Measurements from ENCODE around the gene USP3. TPM values are rescaled to one million over a fixed set of nuclear protein-coding genes. Genes with fewer than 3 reads are reported as not detected.

Gene USP3
- total and polyA plus RNA-seq, 11 donors, result 7.1 to 30.8 (median 18.4) TPM

DNA sequence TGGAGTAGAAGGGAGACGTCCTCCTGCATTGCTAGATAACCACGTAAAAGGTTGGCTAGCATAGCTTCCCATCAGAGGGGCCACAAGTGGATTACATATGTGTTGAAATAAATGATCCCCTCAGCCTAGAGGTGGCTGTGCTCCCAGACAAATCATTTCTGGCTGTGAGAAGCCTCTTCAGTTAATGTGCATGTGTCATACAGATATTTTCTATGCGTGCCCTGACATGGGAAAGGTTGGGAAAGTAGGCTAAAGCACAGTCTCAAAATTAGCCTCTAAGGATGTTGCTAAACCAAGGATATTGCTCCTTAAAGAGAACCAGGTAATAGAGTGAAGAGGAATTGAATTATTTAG is 17.8 kb downstream of the USP3 start:
- intact Hi-C loops (cut with DNase I), result loop anchor here in 1 of 10 donors (5.0 kb wide), 1 partner anchor 50 kb away; no protein-coding TSS in a partner anchor
- H3K27me3 ChIP-seq, result no peaks in the 10 kb centered on the region
- TF ChIP-seq POLR2A (IDR thresholded peaks at IDR 0.05), result no peak
- TF ChIP-seq CTCF (IDR thresholded peaks at IDR 0.05), result no peak
- peak; percentile 9 to 48 (median 32) for ATAC-seq
- H3K4me3 ChIP-seq, result no peak overlapping the region
- peak overlapping the region in 1 of 12 donors; percentile 37 for H3K27ac ChIP-seq
- no peaks in the 10 kb centered on the region for H3K36me3 ChIP-seq
- WGBS, 4 donors, result 34 to 70% (median 54%) methylated on average over 3 of the region's 3 CpGs
- no peak for DNase-seq
- peaks cover 0 to 84% (median 54%) of the 10 kb centered on the region in 12 donors for H3K4me1 ChIP-seq
- no peaks in the 10 kb centered on the region for H3K9me3 ChIP-seq

DNA sequence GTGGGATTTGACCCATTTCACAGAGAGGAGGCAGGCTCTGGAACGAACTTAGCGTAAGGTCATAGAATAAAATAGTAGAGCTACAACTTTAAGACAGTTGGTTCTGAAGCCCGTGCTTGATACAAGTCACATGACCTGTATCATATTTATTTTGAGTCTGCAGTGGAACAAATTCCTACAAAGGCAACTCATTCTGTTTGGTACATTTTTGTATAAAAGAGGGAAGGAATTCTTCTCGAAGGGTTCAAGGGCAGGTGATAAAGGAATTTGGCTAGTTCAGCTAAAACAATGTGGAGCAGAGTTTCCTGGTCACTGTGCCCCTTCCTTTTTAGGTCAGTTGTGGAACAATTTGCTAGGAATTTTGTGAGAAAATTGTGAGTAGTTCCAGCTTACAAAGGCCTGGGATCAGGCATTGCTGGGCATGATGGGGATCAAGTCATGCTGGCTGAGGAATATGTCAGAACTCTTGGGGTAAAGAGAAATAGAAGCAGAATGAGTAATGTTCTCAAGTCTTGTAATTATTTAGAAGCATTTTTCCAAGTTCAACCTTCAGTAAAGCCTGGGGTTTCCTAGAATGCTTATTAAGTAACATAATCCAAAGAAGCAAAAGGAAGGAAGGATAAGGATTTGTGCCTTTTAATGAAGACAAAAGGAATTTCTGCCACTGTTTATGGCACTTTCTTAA is 19.1 kb downstream of the USP3 start:
- intact Hi-C loops (cut with DNase I), result loop anchor here in 1 of 10 donors (5.0 kb wide), 1 partner anchor 49 kb away; no protein-coding TSS in a partner anchor
- ATAC-seq (peak in 1 of 4 donors; percentile 21), DNase-seq (no peak)
- no peaks in the 10 kb centered on the region for H3K27me3 ChIP-seq
- no peaks in the 10 kb centered on the region for H3K36me3 ChIP-seq
- 34 to 39% (median 37%) methylated on average over 4 of the region's 4 CpGs for WGBS, 4 donors
- H3K4me3 ChIP-seq, result no peak overlapping the region
- H3K4me1 ChIP-seq, result peaks cover 0 to 84% (median 48%) of the 10 kb centered on the region in 12 donors
- TF ChIP-seq POLR2A (IDR thresholded peaks at IDR 0.05) (no peak), CTCF (IDR thresholded peaks at IDR 0.05) (no peak)
- H3K9me3 ChIP-seq, result no peaks in the 10 kb centered on the region
- H3K27ac ChIP-seq, result no peak overlapping the region

DNA sequence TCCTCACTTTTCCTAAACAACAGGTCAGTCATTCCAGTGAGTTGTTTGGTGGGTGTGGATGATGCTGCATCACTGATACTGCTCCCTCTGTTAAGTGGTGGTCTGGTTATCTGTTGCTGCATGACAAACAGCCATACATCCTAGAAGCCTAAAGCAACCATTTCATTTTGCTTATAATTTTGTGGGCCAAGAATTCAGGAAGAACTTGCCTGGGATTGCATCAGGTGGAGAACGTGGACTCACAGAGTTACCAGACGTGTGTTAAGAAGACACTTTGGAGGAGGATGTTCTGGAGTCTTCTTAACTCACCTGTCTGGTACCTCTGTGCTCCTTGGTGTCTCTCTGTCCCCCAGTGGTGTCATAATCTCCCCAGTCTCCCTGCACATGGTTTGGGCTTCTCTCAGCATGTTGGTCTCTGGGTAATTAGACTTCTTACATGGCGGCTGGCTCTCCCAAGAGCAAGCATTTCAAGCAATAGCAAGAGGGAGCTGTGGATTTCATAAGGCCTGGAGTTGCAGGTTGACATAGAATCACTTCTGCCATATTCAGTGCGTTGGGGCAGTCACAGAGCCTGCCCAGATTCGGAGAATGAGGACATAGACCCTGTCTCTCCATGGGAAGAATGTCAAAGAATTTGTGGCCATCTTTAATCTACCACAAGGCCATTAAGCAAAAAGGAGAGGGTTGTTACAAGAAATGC is 20.1 kb downstream of the USP3 start:
- no peak overlapping the region for H3K4me3 ChIP-seq
- TF ChIP-seq POLR2A (IDR thresholded peaks at IDR 0.05) (no peak), CTCF (IDR thresholded peaks at IDR 0.05) (no peak)
- H3K27me3 ChIP-seq, result no peaks in the 10 kb centered on the region
- 89 to 98% (median 97%) methylated on average over 5 of the region's 5 CpGs for WGBS, 4 donors
- H3K27ac ChIP-seq, result no peak overlapping the region
- H3K4me1 ChIP-seq, result peaks cover 0 to 84% (median 40%) of the 10 kb centered on the region in 12 donors
- DNase-seq (no peak), ATAC-seq (no peak)
- no peaks in the 10 kb centered on the region for H3K36me3 ChIP-seq
- intact Hi-C loops (cut with DNase I), result loop anchor here in 2 of 10 donors (2.0 to 5.0 kb wide), 2 partner anchors 14 to 48 kb away; no protein-coding TSS in a partner anchor
- no peaks in the 10 kb centered on the region for H3K9me3 ChIP-seq

- DNase-seq (no peak), ATAC-seq (no peak)
- H3K4me3 ChIP-seq, result no peak overlapping the region
- intact Hi-C loops (cut with DNase I), result no loop called here
- no peaks in the 10 kb centered on the region for H3K9me3 ChIP-seq
- no peaks in the 10 kb centered on the region for H3K36me3 ChIP-seq
- no peaks in the 10 kb centered on the region for H3K27me3 ChIP-seq
- no peak for TF ChIP-seq CTCF (IDR thresholded peaks at IDR 0.05)
- no peak for TF ChIP-seq POLR2A (IDR thresholded peaks at IDR 0.05)
- 81 to 90% (median 89%) methylated on average over 1 of the region's 1 CpG for WGBS, 4 donors
- H3K4me1 ChIP-seq, result peaks cover 0 to 81% (median 28%) of the 10 kb centered on the region in 12 donors
- no peak overlapping the region for H3K27ac ChIP-seq
Observed at GRCh38 chr15:63526401-63526800, 22.0 kb downstream of the USP3 start.

All from heart left ventricle (tissue), 16 donors.